Measurements from ENCODE around the gene IFI6. TPM values are rescaled to one million over a fixed set of nuclear protein-coding genes. Genes with fewer than 3 reads are reported as not detected.

The IFI6 gene
- polyA plus RNA-seq, 3 donors = 69.9 to 276 (median 276) TPM

- peak overlapping the region; percentile 90 to 97 (median 95) for H3K27ac Mint-ChIP-seq
Measured at GRCh38 chr1:27662261-27662660, 9.7 kb downstream of the IFI6 start.

GRCh38 chr1:27661412-27662075 is 10.4 kb downstream of the IFI6 start:
- H3K36me3 Mint-ChIP-seq = peaks cover 5 to 11% of the 10 kb centered on the region in 2 donors
- H3K4me1 Mint-ChIP-seq = peaks cover 60% of the 10 kb centered on the region
- H4K20me1 ChIP-seq (ENCODE audit: insufficient read depth, low read length) = no peaks in the 10 kb centered on the region
- no peaks in the 10 kb centered on the region for H3K27me3 Mint-ChIP-seq (ENCODE audit: low read depth in 3 of 3)
- WGBS (ENCODE audit: insufficient coverage) = 100% methylated on average over 1 of the region's 8 CpGs
- DNase-seq = no peak
- H3K9me3 Mint-ChIP-seq = no peaks in the 10 kb centered on the region
- H3K4me3 ChIP-seq (replicated peaks in 1 of 3; ENCODE audit: low read depth in 2 of 3, low read length in 3 of 3) = no peak overlapping the region
- no peak overlapping the region for H3K4me2 ChIP-seq (replicated peaks; ENCODE audit: extremely low read depth, low read length, poor library complexity, severe bottlenecking)
- H3K27ac Mint-ChIP-seq = peak overlapping the region; percentile 52 to 99 (median 97)
- no peak overlapping the region for H3K4me3 Mint-ChIP-seq
- H3K4me1 ChIP-seq (ENCODE audit: control insufficient read depth in 1 of 2, insufficient read depth in 2 of 2, low read length in 2 of 2) = peaks cover 52 to 60% of the 10 kb centered on the region in 2 donors
- intact Hi-C loops (cut with micrococcal nuclease) = loop anchor here (1.0 to 10.0 kb wide), 6 partner anchors 34 to 337 kb away; partner anchors contain the start of gene TMEM222 (in 1 of the 2)
- no peak for TF ChIP-seq CTCF (IDR thresholded peaks at IDR 0.05)
- H3K36me3 ChIP-seq (replicated peaks in 1 of 2; ENCODE audit: control insufficient read depth in 1 of 2, insufficient read depth in 2 of 2, low read length in 2 of 2) = peaks cover 7 to 12% of the 10 kb centered on the region in 2 donors
- H2AFZ ChIP-seq (ENCODE audit: insufficient read depth, low read depth, low read length, poor library complexity, severe bottlenecking) = no peak overlapping the region
- H3K27me3 ChIP-seq (ENCODE audit: control insufficient read depth in 2 of 2, insufficient read depth in 2 of 2, low read length in 2 of 2) = no peaks in the 10 kb centered on the region
- no peaks in the 10 kb centered on the region for H3K9me3 ChIP-seq (replicated peaks in 1 of 2; ENCODE audit: control insufficient read depth in 1 of 2, insufficient read depth in 1 of 2, low read length in 2 of 2)
- peaks cover 5% of the 10 kb centered on the region for H3K79me2 ChIP-seq (ENCODE audit: insufficient read depth, low read length)
- no peak overlapping the region for H3K9ac ChIP-seq (ENCODE audit: insufficient read depth, low read length, poor library complexity, severe bottlenecking)
- peak overlapping the region in 1 of 2 donors; percentile 12 for H3K27ac ChIP-seq (ENCODE audit: low read depth in 1 of 2, low read length in 2 of 2)

More at GRCh38 chr1:27662261-27662660, 9.7 kb downstream of the IFI6 start:
- Histone ChIP-seq H3K4me2 (replicated peaks; ENCODE audit: extremely low read depth, low read length, poor library complexity, severe bottlenecking) (peak overlapping the region; percentile 68), H3K4me1 (ENCODE audit: control insufficient read depth in 1 of 2, insufficient read depth in 2 of 2, low read length in 2 of 2) (peaks cover 55 to 62% of the 10 kb centered on the region in 2 donors), H3K79me2 (ENCODE audit: insufficient read depth, low read length) (peaks cover 5% of the 10 kb centered on the region), H3K9ac (ENCODE audit: insufficient read depth, low read length, poor library complexity, severe bottlenecking) (peak overlapping the region; percentile 42), H3K27ac (ENCODE audit: low read depth in 1 of 2, low read length in 2 of 2) (peak overlapping the region; percentile 78 to 93), H3K4me3 (replicated peaks in 1 of 3; ENCODE audit: low read depth in 2 of 3, low read length in 3 of 3) (peak overlapping the region in 1 of 3 experiments; percentile 60), H4K20me1 (ENCODE audit: insufficient read depth, low read length) (no peaks in the 10 kb centered on the region), H3K36me3 (replicated peaks in 1 of 2; ENCODE audit: control insufficient read depth in 1 of 2, insufficient read depth in 2 of 2, low read length in 2 of 2) (peaks cover 7 to 13% of the 10 kb centered on the region in 2 donors), H3K9me3 (replicated peaks in 1 of 2; ENCODE audit: control insufficient read depth in 1 of 2, insufficient read depth in 1 of 2, low read length in 2 of 2) (no peaks in the 10 kb centered on the region), H3K27me3 (ENCODE audit: control insufficient read depth in 2 of 2, insufficient read depth in 2 of 2, low read length in 2 of 2) (no peaks in the 10 kb centered on the region), H2AFZ (ENCODE audit: insufficient read depth, low read depth, low read length, poor library complexity, severe bottlenecking) (peak overlapping the region; percentile 79)
- 68% methylated on average over 2 of the region's 5 CpGs for WGBS (ENCODE audit: insufficient coverage)
- intact Hi-C loops (cut with micrococcal nuclease) = loop anchor here (1.0 to 10.0 kb wide), 6 partner anchors 35 to 337 kb away; partner anchors contain the start of gene TMEM222 (in 1 of the 2)
- no peaks in the 10 kb centered on the region for H3K9me3 Mint-ChIP-seq
- H3K4me3 Mint-ChIP-seq = no peak overlapping the region
- peaks cover 64% of the 10 kb centered on the region for H3K4me1 Mint-ChIP-seq
- no peak for DNase-seq
- no peaks in the 10 kb centered on the region for H3K27me3 Mint-ChIP-seq (ENCODE audit: low read depth in 3 of 3)
- peaks cover 5 to 11% of the 10 kb centered on the region in 2 donors for H3K36me3 Mint-ChIP-seq
- no peak for TF ChIP-seq CTCF (IDR thresholded peaks at IDR 0.05)

Measured in CD14-positive monocyte (primary cell).